Heart right ventricle (tissue), 16 donors: ENCODE data around the gene PON1. TPM values are rescaled to one million over a fixed set of nuclear protein-coding genes. Genes with fewer than 3 reads are reported as not detected.

Experiments used
- ATAC-seq, 8 donors: fragments of 200-7000 bp; cut with Tn5 transposase; one replicate each; pipeline ENCODE4 v1.9.1; 2020; ENCODE audit warnings: mild to moderate bottlenecking in 8 of 8, moderate library complexity in 8 of 8, moderate number of reproducible peaks in 1 of 8
- DNase-seq, 2 donors: peaks; one replicate each; pipeline ENCODE4 v3.0.0-alpha.2; 2020
- H3K27ac ChIP-seq, 10 donors: fragments of 200-600 bp; sonication (generic) in 2 of 10; one replicate each; pipeline versions ENCODE4 v1.5.0 to v1.8.0; 2020 to 2022; ENCODE audit warnings: mild to moderate bottlenecking in 3 of 10
- H3K27me3 ChIP-seq, 7 donors: fragments of 200-600 bp; one replicate each; pipeline ENCODE4 v1.8.0; 2021 to 2022; ENCODE audit warnings: mild to moderate bottlenecking in 2 of 7
- H3K36me3 ChIP-seq, 9 donors: fragments of 200-600 bp; sonication (generic) in 1 of 9; one replicate each; pipeline versions ENCODE4 v1.5.0 to v1.8.0; 2020 to 2022; ENCODE audit warnings: mild to moderate bottlenecking in 2 of 9
- H3K4me1 ChIP-seq, 9 donors: fragments of 200-600 bp; sonication (generic) in 1 of 9; one replicate each; pipeline versions ENCODE4 v1.5.0 to v1.8.0; 2020 to 2022; ENCODE audit warnings: mild to moderate bottlenecking in 4 of 9
- H3K4me3 ChIP-seq, 10 donors: fragments of 200-600 bp; sonication (generic) in 2 of 10; one replicate each; pipeline versions ENCODE4 v1.5.0 to v1.8.0; 2020 to 2022; ENCODE audit warnings: mild to moderate bottlenecking in 7 of 10, moderate library complexity in 2 of 10
- H3K9me3 ChIP-seq, 11 donors: fragments of 200-600 bp in 10 of 11; sonication (generic) in 2 of 11; one replicate each; pipeline versions ENCODE4 v1.5.0 to v1.8.0; 2013 to 2022; ENCODE audit warnings: mild to moderate bottlenecking in 2 of 11, control low read depth in 1 of 11, moderate library complexity in 1 of 11
- CTCF ChIP-seq, 9 donors: fragments of 200-600 bp; sonication (generic) in 2 of 9; IDR thresholded peaks; one replicate each; pipeline versions ENCODE4 v1.5.0 to v1.8.0; 2021 to 2022; ENCODE audit warnings: antibody characterized with exemption in 9 of 9, mild to moderate bottlenecking in 5 of 9, moderate library complexity in 1 of 9
- WGBS, 2 donors: extraction: QIAGEN DNeasy Blood & Tissue Kit; methylation state at CpG; one replicate each; pipeline ENCODE4 v1.1.7; 2013; ENCODE audit warnings: inconsistent platforms in 1 of 2; 5-methylcytosine and 5-hydroxymethylcytosine counted together
- intact Hi-C, 10 donors: fragments of 100-400 bp; cut with DNase I; formaldehyde crosslinking; loops; one replicate each; pipeline versions ENCODE4 v1.11.1 to v1.14.2; 2022
- polyA plus RNA-seq, 2 donors: library from polyadenylated mRNA; stranded (reverse); fragments of 200-250 nt; gene quantifications; one replicate each; pipeline ENCODE4 v1.2.3, GENCODE V29; 2013
- total RNA-seq, 10 donors: library from RNA; stranded (reverse); fragmentation: NEBNext Ultra II Directional in 3 of 10; extraction: Animal tissue kit (Norgen Biotek cat#: 25700) in 3 of 10; gene quantifications; one replicate each; pipeline versions ENCODE4 v1.2.1 to v1.2.4, GENCODE V29; 2021 to 2023
- donor health status: Arrhythmogenic right ventricular cardiomyopathy.
- donor health status: ischemic (EF 13 %, LVEDD 7.1; RV severe dilation, severe dysfunction).
- donor health status: healthy with polysubstance abuse.
- donor health status: DM: no; HTN: yes; CAD: no.
- donor health status: DM: no; HTN: no; CAD: no.
- donor health status: ischemic (EF 25% LVEDD 6.9; RV normal size, moderate dysfunction).
- donor health status: ischemic (EF 25% LVEDD 5.7; RV mildly dilated, moderate dysfunction).
- donor health status: healthy.
- donor health status: DM: yes; HTN: yes; CAD: no.
- donor health status: Ischemic cardiomyopathy.
- donor health status: ischemic (EF 35%, LVEDD 5.7; RV mildly dilated, moderate dysfunction).
- donor health status: nonischemic (EF 11% LVEDD 7.7; RV severe dilation, severe dysfunction).
- donor health status: DM: yes; HTN: yes; CAD: no.
- donor health status: PGD.
- donor health status: ischemic (EF 29% LVEDD 5.4; RV normal size, mild dysfunction).
- donor health status: nonischemic (EF 23%, LVEDD 6.1; RV moderate dilation, normal function).

The PON1 gene
- total and polyA plus RNA-seq, 12 donors = 0.07 to 0.09 TPM; not detected in 10

GRCh38 chr7:95255691-95256090, 68.6 kb downstream of the PON1 start:
- intact Hi-C loops = no loop called here
- no peak for ATAC-seq
- Histone ChIP-seq H3K27ac (no peak overlapping the region), H3K4me3 (no peak overlapping the region), H3K27me3 (no peaks in the 10 kb centered on the region), H3K36me3 (peaks cover 0 to 1% (median 0%) of the 10 kb centered on the region in 9 donors), H3K9me3 (no peaks in the 10 kb centered on the region), H3K4me1 (no peaks in the 10 kb centered on the region)
- no peak for TF ChIP-seq CTCF (IDR thresholded peaks at IDR 0.05)
- no peak for DNase-seq

- 88 to 100% methylated on average over 1 of the region's 1 CpG for WGBS, 2 donors
- no peak for TF ChIP-seq CTCF (IDR thresholded peaks at IDR 0.05)
- intact Hi-C loops = no loop called here
- no peaks in the 10 kb centered on the region for H3K4me1 ChIP-seq
- no peak overlapping the region for H3K27ac ChIP-seq
- H3K4me3 ChIP-seq = no peak overlapping the region
- H3K27me3 ChIP-seq = no peaks in the 10 kb centered on the region
- H3K36me3 ChIP-seq = peaks cover 0 to 5% (median 0%) of the 10 kb centered on the region in 9 donors
- ATAC-seq = no peak
- DNase-seq = no peak
- H3K9me3 ChIP-seq = no peaks in the 10 kb centered on the region
Observed at GRCh38 chr7:95253986-95254385, 70.3 kb downstream of the PON1 start.

- Histone ChIP-seq H3K4me1 (no peaks in the 10 kb centered on the region), H3K36me3 (peaks cover 0 to 5% (median 0%) of the 10 kb centered on the region in 9 donors), H3K27ac (no peak overlapping the region), H3K9me3 (no peaks in the 10 kb centered on the region), H3K27me3 (no peaks in the 10 kb centered on the region), H3K4me3 (no peak overlapping the region)
- DNase-seq (no peak), ATAC-seq (no peak)
- no peak for TF ChIP-seq CTCF (IDR thresholded peaks at IDR 0.05)
- intact Hi-C loops = no loop called here
- 95 to 98% methylated on average over 1 of the region's 1 CpG for WGBS, 2 donors
Observed at GRCh38 chr7:95251966-95252365, 72.4 kb downstream of the PON1 start.

- Histone ChIP-seq H3K9me3 (no peaks in the 10 kb centered on the region), H3K36me3 (peaks cover 0 to 5% (median 0%) of the 10 kb centered on the region in 9 donors), H3K4me1 (no peaks in the 10 kb centered on the region), H3K4me3 (no peak overlapping the region), H3K27me3 (no peaks in the 10 kb centered on the region), H3K27ac (no peak overlapping the region)
- ATAC-seq = no peak
- 81% methylated on average over 6 of the region's 6 CpGs for WGBS, 2 donors
- intact Hi-C loops = no loop called here
- no peak for TF ChIP-seq CTCF (IDR thresholded peaks at IDR 0.05)
- DNase-seq = no peak
Observed at GRCh38 chr7:95250571-95250970, 73.8 kb downstream of the PON1 start.

Other genes starting within 250 kb of the PON1 start
- 1 to 10 TPM in 1 of 10 donors, under 1 TPM in 8, not detected in 1; 0.23 to 1.0 (median 0.62) TPM for gene PON3, start 71.8 kb upstream of the PON1 start, total RNA-seq
- gene PON3, start 71.8 kb upstream of the PON1 start, polyA plus RNA-seq = 1 to 10 TPM in 1 of 2 donors, under 1 TPM in 1; 0.64 to 2.7 TPM
- gene PON2, start 110.5 kb upstream of the PON1 start, total RNA-seq = 10 to 100 TPM; 24.9 to 43.4 (median 32.0) TPM
- gene PON2, start 110.5 kb upstream of the PON1 start, polyA plus RNA-seq = 10 to 100 TPM; 24.8 to 35.8 TPM
- gene ASB4, start 161.4 kb upstream of the PON1 start, total RNA-seq = 1 to 10 TPM; 1.3 to 7.1 (median 3.1) TPM
- 1 to 10 TPM in 1 of 2 donors, under 1 TPM in 1; 0.26 to 1.7 TPM for gene ASB4, start 161.4 kb upstream of the PON1 start, polyA plus RNA-seq